ENCODE data around the gene MRTFB. TPM values are rescaled to one million over a fixed set of nuclear protein-coding genes. Genes with fewer than 3 reads are reported as not detected.

MRTFB gene
- total and polyA plus RNA-seq, 2 of the 13 experiments (the other 11 are each of a cell fraction or from before 2014, with no cell fraction given), result 11.4 to 14.0 TPM

- no peak for TF ChIP-seq ZNF878 (CRISPR knock-in tag; IDR thresholded peaks at IDR 0.05)
- no peak for TF ChIP-seq ATF6 (CRISPR knock-in tag; conservative IDR thresholded peaks at IDR 0.05)
- TF ChIP-seq SP4 (CRISPR knock-in tag; IDR thresholded peaks at IDR 0.05), result no peak
- TF ChIP-seq SNAPC5 (CRISPR knock-in tag; IDR thresholded peaks at IDR 0.05; ENCODE audit: borderline replicate concordance), result no peak
- TF ChIP-seq, protein P1, sequence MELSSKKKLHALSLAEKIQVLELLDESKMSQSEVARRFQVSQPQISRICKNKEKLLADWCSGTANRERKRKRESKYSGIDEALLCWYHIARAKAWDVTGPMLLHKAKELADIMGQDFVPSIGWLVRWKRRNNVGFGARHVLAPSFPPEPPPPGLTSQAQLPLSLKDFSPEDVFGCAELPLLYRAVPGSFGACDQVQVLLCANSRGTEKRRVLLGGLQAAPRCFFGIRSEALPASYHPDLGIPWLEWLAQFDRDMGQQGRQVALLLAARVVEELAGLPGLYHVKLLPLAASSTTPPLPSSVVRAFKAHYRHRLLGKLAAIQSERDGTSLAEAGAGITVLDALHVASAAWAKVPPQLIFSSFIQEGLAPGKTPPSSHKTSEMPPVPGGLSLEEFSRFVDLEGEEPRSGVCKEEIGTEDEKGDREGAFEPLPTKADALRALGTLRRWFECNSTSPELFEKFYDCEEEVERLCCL (CRISPR knock-in tag; IDR thresholded peaks at IDR 0.05; ENCODE audit: borderline replicate concordance), result no peak
- TF ChIP-seq ZNF207 (IDR thresholded peaks at IDR 0.05; ENCODE audit: borderline replicate concordance), result no peak
- no peak for TF ChIP-seq SETDB1 (CRISPR knock-in tag; IDR thresholded peaks at IDR 0.05; ENCODE audit: borderline replicate concordance)
- no peak for TF ChIP-seq ZBTB20 (CRISPR knock-in tag; IDR thresholded peaks at IDR 0.05; ENCODE audit: borderline replicate concordance, low read depth)
- no peak for TF ChIP-seq STAT5B (CRISPR knock-in tag; IDR thresholded peaks at IDR 0.05)
- no peak for TF ChIP-seq ZNF282 (IDR thresholded peaks at IDR 0.05; ENCODE audit: partially characterized antibody)
- no peak for TF ChIP-seq CHD2 (IDR thresholded peaks at IDR 0.05; ENCODE audit: low read depth, low read length)
- no peak for TF ChIP-seq FOXA3 (CRISPR knock-in tag; IDR thresholded peaks at IDR 0.05)
- no peak for TF ChIP-seq SAP130 (CRISPR knock-in tag; IDR thresholded peaks at IDR 0.05; ENCODE audit: low read depth)
- TF ChIP-seq BCL6 (CRISPR knock-in tag; IDR thresholded peaks at IDR 0.05), result no peak
- TF ChIP-seq TBL1XR1 (IDR thresholded peaks at IDR 0.05; ENCODE audit: borderline replicate concordance, low read length, partially characterized antibody), result no peak
- TF ChIP-seq ZNF256 (CRISPR knock-in tag; conservative IDR thresholded peaks at IDR 0.05), result no peak
- no peak for TF ChIP-seq NFE2L2 (IDR thresholded peaks at IDR 0.05; ENCODE audit: low read length)
- TF ChIP-seq, protein P2, sequence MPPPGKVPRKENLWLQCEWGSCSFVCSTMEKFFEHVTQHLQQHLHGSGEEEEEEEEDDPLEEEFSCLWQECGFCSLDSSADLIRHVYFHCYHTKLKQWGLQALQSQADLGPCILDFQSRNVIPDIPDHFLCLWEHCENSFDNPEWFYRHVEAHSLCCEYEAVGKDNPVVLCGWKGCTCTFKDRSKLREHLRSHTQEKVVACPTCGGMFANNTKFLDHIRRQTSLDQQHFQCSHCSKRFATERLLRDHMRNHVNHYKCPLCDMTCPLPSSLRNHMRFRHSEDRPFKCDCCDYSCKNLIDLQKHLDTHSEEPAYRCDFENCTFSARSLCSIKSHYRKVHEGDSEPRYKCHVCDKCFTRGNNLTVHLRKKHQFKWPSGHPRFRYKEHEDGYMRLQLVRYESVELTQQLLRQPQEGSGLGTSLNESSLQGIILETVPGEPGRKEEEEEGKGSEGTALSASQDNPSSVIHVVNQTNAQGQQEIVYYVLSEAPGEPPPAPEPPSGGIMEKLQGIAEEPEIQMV (CRISPR knock-in tag; IDR thresholded peaks at IDR 0.05; ENCODE audit: low read depth), result peak; percentile 92
- TF ChIP-seq, protein P3, sequence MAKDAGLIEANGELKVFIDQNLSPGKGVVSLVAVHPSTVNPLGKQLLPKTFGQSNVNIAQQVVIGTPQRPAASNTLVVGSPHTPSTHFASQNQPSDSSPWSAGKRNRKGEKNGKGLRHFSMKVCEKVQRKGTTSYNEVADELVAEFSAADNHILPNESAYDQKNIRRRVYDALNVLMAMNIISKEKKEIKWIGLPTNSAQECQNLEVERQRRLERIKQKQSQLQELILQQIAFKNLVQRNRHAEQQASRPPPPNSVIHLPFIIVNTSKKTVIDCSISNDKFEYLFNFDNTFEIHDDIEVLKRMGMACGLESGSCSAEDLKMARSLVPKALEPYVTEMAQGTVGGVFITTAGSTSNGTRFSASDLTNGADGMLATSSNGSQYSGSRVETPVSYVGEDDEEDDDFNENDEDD (CRISPR knock-in tag; IDR thresholded peaks at IDR 0.05; ENCODE audit: borderline replicate concordance), result 0 out of 2 replicates have a peak, but pooled peaks have one; percentile 11
- TF ChIP-seq ASH2L (IDR thresholded peaks at IDR 0.05; ENCODE audit: insufficient read length, low read depth, low read length), result no peak
- TF ChIP-seq ZNF138 (CRISPR knock-in tag; IDR thresholded peaks at IDR 0.05; ENCODE audit: low read depth), result no peak
- no peak for TF ChIP-seq KAT2B (IDR thresholded peaks at IDR 0.05; ENCODE audit: borderline replicate concordance, low read depth, low read length)
- TF ChIP-seq ZKSCAN1 (IDR thresholded peaks at IDR 0.05; ENCODE audit: low read length), result no peak
- no peak for TF ChIP-seq PRMT3 (CRISPR knock-in tag; IDR thresholded peaks at IDR 0.05; ENCODE audit: borderline replicate concordance, low read depth)
- TF ChIP-seq ZNF136 (CRISPR knock-in tag; IDR thresholded peaks at IDR 0.05; ENCODE audit: low read depth), result no peak
- no peak for TF ChIP-seq LCORL (IDR thresholded peaks at IDR 0.05)
- TF ChIP-seq LCORL (CRISPR knock-in tag; IDR thresholded peaks at IDR 0.05), result no peak
Observed at GRCh38 chr16:14302031-14302398, 230.9 kb downstream of the MRTFB start (continued).

Measured in HepG2 (cell line).